Hippocampal formation (tissue), 2 donors: ENCODE results near the gene OSBPL3.

Experiments used
- DNase-seq, 2 donors: peaks; one replicate each; lab custom pipeline; 2025; lab: John Stamatoyannopoulos, UW

OSBPL3 gene

GRCh38 chr7:24955313-24955712 lies 24.7 kb downstream of the OSBPL3 start:
- no peak for DNase-seq

GRCh38 chr7:24952464-24952863 lies 27.5 kb downstream of the OSBPL3 start:
- no peak for DNase-seq

- no peak for DNase-seq
Observed at GRCh38 chr7:24951441-24951980, 28.5 kb downstream of the OSBPL3 start.

GRCh38 chr7:24949884-24950283 lies 30.1 kb downstream of the OSBPL3 start:
- no peak for DNase-seq

GRCh38 chr7:24948739-24949138 lies 31.2 kb downstream of the OSBPL3 start:
- DNase-seq: no peak

GRCh38 chr7:24946467-24946866 lies 33.5 kb downstream of the OSBPL3 start:
- no peak for DNase-seq

- DNase-seq: no peak
Observed at GRCh38 chr7:24945899-24946298, 34.1 kb downstream of the OSBPL3 start.

- no peak for DNase-seq
Observed at GRCh38 chr7:24943096-24943948, 36.7 kb downstream of the OSBPL3 start.

- DNase-seq: no peak
Observed at GRCh38 chr7:24942226-24942625, 37.8 kb downstream of the OSBPL3 start.

- DNase-seq: no peak
Observed at GRCh38 chr7:24939416-24939815, 40.6 kb downstream of the OSBPL3 start.

- no peak for DNase-seq
Observed at GRCh38 chr7:24936121-24936824, 43.7 kb downstream of the OSBPL3 start.

- no peak for DNase-seq
Observed at GRCh38 chr7:24933298-24933697, 46.7 kb downstream of the OSBPL3 start.

- no peak for DNase-seq
Observed at GRCh38 chr7:24932815-24933214, 47.2 kb downstream of the OSBPL3 start.

- no peak for DNase-seq
Observed at GRCh38 chr7:24932389-24932788, 47.6 kb downstream of the OSBPL3 start.

- no peak for DNase-seq
Observed at GRCh38 chr7:24931844-24932243, 48.1 kb downstream of the OSBPL3 start.

- no peak for DNase-seq
Observed at GRCh38 chr7:24930856-24931255, 49.1 kb downstream of the OSBPL3 start.

GRCh38 chr7:24926623-24927524 lies 53.1 kb downstream of the OSBPL3 start:
- DNase-seq: peak in 1 of 2 donors; percentile 44

- DNase-seq: no peak
Observed at GRCh38 chr7:24924375-24924774, 55.6 kb downstream of the OSBPL3 start.

GRCh38 chr7:24923172-24923865 lies 56.7 kb downstream of the OSBPL3 start:
- no peak for DNase-seq

- DNase-seq: no peak
Observed at GRCh38 chr7:24922099-24922773, 57.7 kb downstream of the OSBPL3 start.

GRCh38 chr7:24921362-24921679 lies 58.7 kb downstream of the OSBPL3 start:
- no peak for DNase-seq
